ENCODE data around the gene METTL13.

Gene METTL13, protein sequence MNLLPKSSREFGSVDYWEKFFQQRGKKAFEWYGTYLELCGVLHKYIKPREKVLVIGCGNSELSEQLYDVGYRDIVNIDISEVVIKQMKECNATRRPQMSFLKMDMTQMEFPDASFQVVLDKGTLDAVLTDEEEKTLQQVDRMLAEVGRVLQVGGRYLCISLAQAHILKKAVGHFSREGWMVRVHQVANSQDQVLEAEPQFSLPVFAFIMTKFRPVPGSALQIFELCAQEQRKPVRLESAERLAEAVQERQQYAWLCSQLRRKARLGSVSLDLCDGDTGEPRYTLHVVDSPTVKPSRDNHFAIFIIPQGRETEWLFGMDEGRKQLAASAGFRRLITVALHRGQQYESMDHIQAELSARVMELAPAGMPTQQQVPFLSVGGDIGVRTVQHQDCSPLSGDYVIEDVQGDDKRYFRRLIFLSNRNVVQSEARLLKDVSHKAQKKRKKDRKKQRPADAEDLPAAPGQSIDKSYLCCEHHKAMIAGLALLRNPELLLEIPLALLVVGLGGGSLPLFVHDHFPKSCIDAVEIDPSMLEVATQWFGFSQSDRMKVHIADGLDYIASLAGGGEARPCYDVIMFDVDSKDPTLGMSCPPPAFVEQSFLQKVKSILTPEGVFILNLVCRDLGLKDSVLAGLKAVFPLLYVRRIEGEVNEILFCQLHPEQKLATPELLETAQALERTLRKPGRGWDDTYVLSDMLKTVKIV

DNA sequence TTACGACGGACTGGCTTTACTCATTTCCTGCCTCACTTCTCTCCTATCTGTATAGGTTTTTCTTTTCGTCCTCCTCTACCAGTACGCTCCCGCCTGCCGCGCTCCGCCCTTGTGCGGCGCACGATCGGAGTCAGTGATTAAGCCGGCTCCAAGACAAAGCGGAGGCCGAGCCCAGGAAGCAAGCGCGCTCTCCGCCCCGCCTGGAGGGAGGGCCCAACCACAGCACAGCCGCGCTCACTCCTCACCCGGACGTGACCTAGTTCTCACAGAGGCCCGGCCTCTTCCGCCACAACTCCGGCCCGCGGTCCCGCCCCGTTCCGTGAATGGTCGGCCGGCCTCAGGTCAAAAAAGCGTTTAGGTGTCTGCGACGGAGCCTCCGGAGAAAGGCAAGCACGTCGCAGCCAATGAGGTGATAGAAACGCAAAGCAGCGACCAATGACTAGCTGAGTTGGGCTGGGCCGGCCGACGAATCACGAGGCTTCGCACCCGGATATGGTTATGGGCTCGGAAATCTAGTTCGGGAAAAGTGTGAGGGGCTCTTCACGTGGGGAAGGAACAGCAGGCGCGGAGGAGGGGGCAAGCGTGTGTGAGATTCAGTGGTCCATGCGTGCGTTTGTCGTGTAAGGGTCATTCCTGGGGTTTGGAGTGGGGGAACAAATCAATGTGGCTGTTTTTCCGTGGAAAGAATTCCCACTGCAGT, at the start of gene METTL13:
TSS of gene METTL13 (plus strand) at position 485 of the 700 bp plus-strand sequence. CDS start 308 bp downstream, outside the sequence.
- peak; percentile 99 to 100 for DNase-seq

DNA sequence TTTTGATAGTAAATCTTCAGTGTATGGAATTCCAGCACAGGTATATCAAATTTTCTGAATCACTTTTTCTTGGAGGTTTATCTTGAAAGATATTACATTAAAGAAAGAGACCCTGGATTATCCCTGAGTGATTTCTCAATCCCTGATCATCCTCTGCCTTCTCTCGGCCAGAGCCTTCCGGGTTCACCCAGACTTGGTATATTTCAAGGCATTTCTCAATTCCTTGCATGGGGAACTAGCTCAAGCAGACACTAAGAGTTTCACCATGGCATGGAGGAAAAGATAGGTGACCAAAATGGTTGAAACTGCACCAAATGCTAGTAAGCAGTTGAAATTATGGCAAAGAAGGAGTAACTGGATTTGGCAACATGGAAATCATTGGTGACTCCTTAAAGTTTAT, 45.3 kb upstream of the METTL13 start:
- DNase-seq = no peak

DNA sequence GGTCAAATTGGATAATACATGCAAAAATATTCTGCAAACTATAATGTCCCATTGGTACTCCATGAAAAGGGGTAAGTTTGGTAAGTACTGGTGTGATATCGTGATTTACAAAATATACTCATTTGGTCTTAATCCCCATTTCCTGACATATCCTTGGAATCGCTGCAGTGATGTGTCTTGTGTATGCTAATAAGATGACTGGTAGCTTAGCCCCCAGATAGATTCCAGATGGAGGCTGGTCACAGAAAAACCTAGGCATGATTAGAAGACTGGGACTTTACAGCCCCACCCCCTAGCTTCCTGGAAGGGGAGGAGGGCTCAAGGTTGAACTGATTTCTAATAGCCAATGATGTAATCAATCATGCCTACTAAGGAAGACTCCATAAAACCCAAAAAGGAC, 42.5 kb upstream of the METTL13 start:
- DNase-seq = no peak

DNA sequence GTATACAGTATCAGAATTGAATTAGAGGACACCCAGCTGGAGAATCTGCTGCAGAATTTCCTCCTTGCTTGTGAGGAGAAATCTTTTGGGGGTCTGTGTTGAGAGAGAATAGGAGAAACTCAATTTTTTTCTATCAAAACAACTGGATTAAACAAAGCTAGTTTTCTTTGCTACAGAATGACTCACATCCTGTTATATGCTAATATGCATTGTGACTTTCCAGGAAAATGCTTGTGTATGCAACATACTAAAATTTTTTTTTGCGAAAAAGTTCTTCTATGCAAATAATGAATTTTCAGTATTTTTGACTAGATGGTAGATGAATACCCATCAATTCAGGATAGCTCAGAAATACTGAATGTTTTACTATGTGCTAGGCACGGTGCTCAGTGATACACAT, 41.8 kb upstream of the METTL13 start:
- DNase-seq = no peak

DNA sequence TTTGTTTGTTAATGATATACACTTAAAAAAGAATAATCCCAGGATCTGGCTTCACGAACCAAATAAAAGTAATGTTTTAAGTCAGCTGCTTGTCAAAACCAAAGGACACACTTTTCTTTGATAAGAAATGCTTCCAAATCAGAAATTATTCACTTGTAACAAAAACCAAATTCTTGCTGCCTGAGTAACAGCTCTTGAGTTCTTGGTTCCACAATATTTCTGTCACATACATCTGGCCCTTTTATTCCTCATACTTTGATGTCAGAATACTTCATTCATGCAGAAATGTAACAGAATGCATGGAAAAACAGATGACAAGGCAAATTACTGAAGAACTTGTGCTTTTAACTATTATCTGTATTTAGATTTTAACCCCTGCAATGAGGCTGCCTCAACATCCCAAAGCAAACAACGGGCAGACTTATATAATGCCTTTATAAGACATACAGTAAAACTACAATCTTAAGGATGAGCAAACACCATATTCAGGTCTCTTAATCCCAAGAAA, 41.0 kb upstream of the METTL13 start:
- DNase-seq = no peak

DNA sequence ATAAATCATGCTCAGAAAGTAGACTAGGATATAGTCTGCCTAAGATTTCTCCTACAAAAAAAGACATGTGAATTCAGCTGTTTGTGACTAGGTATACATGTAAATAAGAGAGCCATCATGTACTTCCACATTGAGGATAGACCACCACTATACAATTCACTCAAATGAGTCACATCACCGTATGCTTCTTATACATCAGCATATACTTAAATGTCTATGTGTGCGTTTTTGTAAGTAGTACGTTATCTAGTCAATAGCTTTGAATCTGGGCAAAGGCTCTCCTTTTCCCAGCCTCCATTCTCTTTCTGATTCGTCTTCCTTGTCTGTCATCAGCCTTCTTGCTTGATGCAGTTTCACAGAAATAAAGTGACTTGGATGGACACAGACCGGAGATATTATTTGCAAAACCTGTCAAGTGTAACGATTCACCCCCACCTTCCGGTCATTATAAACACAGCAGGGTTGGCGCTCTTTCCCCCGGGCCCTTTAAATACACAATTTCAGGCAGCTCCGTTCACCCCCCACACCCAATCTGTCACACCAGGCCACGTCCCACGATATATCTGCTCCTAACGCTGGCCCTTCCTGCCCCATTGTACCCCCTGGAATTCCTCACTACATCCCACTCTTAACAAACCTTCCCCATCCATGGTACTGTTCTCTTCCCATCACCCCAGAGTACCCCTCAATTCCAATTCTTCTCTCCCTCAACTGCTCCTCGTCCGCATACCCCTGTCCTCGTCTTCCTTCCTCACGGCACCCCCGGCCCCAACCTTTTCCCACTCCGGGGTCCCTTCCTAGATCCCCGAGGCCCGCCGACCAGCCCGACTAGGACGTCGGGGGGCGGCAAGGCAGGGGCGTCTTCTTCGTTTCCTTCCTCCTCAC, 40.2 kb upstream of the METTL13 start:
- DNase-seq = peak; percentile 24 to 62

DNA sequence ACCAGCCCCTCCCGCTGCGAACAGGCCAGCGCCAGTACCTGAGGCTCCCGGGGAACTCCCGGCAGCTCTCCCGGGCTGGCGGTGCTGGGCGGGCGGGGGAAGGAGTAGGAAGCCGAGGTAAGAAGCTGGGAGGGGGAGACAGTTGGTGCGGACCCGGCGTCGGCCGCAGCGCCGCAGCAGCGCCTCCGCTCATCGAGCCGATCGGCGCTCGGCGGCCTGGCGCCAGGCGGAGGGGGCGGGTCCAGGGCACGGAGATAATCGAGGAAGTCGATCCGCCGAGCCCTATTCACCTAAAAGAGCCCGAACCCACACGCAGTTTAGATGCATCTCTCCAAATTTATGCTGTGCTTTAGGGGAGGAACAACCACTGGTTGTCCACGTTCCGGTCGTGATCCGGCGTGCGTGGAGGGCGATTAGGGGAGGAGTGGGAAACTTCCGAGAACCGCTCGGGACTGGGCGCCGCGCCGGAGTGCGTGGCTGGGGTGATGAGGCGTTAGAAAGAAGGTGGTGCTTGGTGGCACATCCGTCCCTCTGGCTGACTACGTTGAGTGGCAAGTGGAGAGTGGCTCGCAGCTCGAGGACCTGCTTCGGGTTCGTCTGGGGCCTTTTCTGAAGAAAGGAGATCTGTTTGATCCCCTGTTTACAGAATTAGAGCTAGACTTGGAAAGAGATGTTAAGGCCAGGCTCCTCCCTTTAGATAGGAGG, 39.4 kb upstream of the METTL13 start, which contains the start of gene VAMP4:
TSS of gene VAMP4 (minus strand) at position 194 of the 705 bp plus-strand sequence. CDS start 3,651 bp downstream, outside the sequence.
- DNase-seq = peak; percentile 88 to 90

DNA sequence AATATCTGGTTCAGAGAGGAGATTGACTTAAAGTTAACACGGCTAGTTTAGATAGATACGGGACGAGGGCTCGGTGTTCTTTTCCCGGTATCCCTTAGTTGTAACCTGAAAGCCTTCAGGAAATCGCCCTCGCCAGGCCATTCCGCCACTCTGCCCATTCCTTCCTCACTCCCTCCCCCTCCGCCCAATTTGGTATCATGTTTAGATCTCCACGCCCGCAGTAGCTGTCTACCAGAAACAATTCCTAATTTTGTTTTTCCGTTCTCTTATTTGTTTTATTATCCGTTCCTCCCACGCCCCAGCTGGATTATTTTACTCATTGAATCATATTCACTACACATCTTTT, 38.9 kb upstream of the METTL13 start:
- peak; percentile 28 to 57 for DNase-seq

DNA sequence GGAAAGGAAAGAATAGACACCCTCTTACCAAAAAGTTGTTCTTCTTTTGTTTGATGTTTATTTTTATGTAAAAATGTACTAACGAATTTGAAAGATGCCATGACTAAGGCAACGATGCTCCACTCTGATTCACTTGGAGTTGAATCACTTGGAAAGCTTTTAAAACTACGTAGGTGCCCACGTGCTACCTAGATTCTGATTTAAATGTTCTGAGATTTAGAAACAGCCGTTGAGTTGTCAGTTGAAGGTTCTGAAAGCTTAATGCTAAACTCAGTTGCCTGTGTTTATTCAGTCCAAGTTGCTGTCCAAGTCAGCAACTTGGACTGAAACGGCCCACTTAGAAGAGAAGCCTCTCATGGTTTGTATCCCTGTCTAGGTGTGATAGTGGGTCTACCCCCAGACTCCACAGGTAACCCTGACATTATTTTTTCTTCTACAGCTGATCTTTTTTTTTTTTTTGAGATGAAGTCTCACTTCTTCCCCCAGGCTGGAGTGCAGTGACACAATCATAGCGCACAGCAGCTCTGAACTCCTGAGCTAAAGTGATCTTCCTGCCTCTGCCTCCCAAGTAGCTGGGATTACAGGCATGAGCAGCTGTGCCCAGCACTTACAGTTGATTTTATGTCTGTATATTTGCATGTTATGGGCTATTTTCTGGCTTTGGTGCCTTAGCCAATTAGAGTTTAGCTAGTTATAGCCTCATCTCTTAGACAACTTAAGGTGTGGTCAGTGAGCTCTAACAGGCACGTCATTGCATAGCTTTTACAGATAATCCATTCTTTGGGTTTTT, 38.2 kb upstream of the METTL13 start:
- no peak for DNase-seq

DNA sequence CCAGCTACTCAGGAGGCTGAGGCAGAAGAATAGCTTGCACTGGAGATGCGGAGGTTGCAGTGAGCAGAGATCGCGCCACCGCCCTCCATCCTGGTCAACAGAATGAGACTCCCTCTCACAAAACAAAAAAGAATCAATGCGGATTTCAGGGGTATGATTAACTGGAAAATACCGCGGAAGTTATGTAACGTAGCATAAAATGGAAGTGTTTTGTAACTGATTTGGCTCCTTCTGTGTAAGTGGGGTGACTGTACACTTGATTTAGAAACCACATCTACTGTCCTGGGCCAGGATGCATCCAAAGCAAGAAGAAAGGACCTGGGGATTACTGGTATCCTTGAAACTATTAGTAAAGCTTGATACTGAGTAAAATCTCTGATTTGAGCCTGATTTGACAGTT, 36.5 kb upstream of the METTL13 start:
- no peak for DNase-seq

DNA sequence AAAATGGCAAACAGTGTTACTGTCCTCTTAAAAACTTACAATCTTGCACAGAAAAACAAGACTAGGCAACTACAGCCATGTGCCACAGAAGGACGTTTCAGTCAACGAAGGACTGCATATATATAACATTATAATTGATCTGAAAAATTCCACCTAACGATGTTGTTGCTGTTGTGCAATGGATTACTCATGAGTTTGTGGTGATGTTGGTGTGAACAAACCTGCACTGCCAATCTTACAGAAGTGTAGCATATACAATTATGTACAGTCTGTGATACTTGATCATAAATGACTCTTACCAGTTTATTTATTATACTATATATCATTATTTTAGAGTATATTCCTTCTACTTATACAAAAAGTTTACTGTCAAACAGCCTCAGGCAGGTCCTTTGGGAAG, 32.8 kb upstream of the METTL13 start:
- DNase-seq = no peak

DNA sequence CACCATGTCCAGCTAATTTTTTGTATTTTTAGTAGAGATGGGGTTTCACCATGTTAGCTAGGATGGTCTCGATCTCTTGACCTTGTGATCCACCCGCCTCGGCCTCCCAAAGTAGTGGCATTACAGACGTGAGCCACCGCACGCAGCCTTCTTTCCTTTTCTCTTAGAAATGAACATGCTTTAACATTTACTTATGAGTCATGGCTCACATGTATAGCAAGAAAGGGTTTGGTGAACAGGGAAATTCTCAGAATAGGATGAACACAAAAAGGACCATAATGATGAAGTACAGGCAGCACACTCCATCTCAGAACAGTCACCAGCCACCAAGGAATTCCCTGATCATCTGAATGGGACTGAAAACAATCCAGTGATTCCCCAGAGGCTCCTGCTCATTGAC, 30.2 kb upstream of the METTL13 start:
- DNase-seq = no peak

DNA sequence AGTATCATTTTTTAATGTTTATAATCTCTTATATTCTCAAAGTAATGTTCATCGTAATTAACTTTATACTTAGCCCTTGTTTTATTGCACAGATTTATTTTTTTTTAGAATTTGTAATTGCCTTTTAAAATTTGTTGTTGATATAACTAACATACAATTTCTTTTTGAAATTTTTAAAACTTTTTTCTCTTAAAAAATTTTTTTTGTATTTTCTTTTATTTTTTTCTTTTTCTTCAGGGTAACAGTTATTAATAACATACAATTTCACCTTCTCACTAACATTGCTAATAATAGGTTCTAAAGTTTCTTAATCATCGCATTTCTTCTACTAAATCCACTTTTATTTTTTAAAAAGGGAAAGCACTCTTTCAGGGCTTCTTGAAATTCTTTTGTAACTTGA, 28.3 kb upstream of the METTL13 start:
- DNase-seq = no peak

DNA sequence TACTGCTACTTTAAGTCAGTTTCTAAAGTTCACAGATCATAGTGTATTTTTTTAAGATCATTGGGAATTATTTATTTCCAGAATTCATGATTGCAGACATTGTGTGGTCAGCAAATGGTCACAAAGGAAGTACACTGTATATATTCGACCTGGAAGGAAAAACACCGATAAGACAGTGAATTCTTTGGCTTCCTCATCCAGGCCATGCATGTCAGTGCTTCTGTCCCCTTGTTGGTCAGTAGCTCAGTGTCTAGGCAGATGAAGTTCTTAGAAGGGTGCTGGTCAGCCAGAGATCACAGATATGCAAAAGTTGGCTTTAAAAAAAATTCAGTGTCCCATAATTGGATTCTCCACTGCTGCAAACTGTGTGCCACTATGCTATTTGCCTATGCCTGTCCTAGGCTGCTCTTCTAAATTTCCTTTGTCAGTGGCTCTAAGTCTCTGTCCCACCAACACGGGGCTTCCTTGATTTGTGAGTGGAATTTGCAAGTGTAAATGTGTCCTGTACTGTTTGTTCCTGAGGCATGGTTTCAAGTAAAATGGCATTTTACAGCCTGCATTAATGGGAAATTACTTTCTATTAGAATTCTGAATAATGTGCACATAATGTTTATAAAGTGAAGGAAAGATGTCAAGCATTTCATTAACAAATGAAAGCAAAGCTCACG, 27.6 kb upstream of the METTL13 start:
- DNase-seq = no peak

DNA sequence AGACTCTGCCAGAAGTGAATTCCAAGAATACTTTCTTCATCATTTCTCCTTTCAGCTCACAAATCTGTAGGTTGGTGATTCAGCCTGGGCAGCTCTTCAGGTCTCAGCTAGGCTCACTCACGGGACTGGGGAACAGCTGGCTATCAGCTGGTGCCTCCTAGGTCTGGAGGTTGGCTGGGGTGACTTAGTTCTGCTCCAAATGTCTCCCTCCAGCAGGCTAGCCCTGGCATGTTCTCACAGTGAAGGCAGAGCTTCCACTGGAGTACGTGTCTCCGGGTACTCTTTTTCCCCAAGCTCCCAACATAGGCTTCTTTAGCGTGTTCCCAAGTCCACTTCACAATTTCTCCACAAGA, 27.1 kb upstream of the METTL13 start:
- DNase-seq = no peak

DNA sequence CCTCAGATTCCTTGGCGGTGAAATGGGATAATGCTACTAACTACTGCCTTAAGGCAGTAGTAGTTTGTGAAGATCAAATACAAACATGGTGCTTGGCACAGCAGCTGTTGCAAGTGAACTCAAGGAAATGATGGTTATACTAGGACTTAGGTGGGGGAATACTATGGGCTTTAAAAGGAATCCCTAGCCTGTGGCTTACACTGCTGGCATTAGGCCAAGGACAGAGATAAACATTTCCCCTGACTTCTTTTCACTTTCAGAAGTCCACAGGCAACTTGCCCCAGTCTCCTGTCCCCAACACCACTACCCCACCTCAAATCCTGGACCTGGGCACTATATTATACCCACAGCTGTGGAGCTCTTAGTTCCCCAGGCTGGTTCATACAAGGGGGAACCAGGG, 26.5 kb upstream of the METTL13 start:
- DNase-seq = no peak

DNA sequence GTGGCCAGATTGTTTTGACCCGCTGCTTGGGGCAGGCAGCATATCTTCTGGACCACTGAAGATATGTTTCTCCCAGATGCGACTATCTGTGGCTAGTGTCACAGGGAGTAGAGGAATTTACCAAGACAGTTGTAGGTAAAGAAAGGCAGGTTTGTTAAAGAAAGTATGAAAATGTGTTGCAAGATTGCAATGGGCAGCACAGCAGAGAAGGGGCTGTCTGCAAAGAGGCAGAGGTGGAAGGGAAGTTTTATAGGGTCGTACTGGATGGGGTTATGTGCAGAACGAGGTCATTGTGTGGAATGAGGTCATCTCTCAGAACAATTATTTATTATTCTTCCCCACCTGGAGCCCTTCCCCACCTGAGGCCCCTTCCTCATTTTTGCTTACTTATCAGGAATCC, 24.6 kb upstream of the METTL13 start:
- no peak for DNase-seq

DNA sequence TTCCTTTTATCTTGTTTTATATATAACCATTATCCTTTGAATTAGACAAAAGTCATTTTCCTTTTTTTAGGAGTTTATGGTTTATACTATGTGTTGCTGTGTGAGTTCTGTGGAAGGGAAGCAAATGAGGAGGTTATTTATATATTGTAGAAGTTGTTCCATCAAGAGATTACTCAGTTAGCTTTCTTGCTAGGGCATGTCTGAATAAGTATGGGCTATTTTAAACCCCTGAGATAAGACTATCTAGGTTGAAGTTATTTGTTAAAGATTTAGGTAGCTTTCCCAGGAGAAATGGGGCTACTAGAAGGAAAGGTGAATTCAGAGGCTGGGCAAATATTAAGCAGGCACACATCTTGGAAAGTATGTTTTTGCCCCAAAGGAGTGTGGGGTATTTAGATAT, 23.4 kb upstream of the METTL13 start:
- DNase-seq = no peak

DNA sequence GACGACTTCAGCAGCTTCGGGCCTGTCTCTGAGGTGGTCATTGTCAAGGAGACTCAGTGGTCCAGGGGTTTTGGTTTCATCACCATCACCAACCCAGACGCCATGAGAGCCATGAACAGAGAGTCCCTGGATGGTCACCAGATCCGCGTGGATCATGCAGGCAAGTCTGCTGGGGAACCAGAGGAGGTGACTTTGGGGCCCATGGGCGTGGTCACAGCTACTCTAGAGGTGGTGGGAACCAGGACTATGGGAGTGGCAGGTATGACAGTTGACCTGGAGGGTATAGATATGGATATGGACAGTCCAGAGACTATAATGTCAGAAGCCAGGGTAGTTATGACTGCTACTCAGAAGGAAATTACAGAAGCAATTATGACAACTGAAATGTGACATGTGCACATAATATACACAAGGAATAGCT, 19.3 kb upstream of the METTL13 start:
- no peak for DNase-seq

DNA sequence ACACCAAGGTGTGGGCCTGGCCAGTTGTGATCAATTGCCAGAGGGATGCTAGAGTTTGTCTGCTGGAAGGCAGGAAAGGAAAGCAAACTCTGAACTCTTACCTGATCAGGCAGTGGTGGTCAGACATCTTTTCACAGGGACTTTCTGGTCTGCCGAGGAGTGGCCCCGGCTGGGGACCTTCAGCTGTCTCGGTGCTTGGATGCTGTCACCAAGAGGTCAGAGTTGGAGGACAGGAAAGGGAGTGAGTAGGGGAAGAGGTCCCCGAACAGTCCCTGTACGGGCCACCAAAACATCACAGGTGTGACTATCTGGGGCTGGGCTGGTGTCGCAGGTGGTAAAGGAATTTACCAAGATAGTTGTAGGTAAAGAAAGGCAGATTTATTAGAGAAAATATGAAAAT, 17.7 kb upstream of the METTL13 start:
- DNase-seq = no peak

DNA sequence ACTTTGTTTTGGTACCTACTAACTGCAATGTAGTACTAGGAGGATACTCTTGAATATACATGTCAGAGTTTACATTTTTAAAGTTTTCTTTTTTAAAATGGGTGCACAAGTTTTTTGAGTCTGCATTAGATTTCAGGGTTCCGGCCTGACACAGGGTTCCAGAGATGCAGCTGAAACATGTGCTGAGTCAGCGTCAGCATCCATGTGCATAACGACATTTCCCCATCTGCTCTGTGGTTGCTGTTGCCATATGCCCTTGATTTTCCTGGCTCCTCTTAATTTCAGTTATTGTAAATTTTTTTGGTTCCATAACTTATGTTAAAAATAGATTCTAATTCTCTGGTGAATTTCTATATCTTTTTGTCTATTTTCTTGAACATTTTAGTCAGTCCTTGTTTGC, 12.3 kb upstream of the METTL13 start:
- no peak for DNase-seq
